ENCODE data around the gene FAM181B.

FAM181B gene

DNA sequence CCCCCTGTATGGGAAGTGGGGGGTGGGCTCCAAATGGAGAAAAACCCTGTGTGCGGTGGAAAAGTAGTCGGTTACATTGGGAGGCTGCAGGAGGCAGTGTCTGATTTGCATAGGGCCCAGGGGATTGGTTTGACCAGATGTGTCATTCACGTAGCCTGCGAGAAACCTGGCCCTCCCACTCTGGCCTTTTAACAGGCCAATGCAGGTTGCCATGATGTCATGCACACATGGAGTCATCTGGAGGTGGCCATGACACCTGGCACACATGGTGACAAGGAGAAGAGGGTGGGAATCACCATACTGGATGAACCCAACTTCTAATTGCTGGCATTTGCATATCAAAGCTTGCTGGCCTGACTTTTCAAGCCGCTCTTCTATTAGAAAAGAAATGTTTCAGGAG lies 50.6 kb downstream of the FAM181B start:
- no peak for DNase-seq (ENCODE audit: low read depth, low spot score)

DNA sequence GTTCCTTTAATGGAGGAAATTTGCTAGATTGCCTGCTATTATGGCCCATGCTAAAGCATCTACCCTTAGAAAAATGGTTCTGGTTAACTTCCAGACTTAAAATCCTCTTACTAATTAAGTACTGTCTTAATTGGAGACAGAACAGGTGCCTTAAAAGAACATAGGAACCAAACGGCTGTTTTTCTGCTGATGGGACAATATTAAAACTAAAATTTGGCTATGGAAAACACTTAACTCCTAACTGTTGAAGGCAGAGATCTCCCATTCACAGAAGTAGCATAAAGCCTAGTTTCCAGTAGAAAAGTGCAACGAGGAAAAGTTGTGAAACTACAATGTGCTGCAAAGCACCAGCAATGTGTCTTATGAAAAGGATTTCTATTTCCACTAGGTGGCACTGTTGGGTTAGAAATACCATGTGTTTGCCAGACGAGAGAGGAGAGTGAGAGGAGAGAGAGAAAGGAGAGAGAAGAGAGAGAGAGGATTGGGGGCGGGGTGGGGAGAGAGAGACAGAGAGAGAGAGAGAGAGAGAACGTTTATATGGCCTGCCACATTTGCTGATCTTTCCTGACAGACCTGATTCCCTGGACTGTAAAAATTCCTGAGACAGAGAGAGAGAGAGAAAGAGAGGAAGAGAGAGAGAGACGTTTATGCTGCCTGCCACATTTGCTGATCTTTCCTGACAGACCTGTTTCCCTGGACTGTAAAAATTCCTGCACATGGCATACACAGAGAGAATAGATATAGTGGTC lies 51.5 kb downstream of the FAM181B start:
- DNase-seq (ENCODE audit: low read depth, low spot score), result no peak

DNA sequence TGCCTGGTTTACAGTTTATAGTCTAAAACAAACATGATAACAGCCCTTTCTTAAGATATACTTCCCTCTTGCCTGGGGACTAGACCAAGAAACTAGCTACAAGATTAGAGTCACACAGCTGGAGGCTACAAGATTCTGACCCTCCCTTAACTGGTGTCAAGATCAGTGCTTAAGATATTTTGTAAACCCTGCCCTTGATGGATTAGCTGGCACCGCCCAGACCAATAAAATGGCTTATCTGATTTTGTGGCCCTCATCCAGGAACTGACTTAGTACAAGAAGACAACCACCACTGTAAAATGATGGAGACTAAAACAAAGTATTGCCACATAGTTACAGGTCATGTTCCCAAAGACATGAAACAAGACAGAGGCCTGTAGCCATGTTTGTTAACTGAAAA lies 53.4 kb downstream of the FAM181B start:
- no peak for DNase-seq (ENCODE audit: low read depth, low spot score)
